Hepatocyte (in vitro differentiated cells): Measurements from ENCODE around the gene TMPRSS9.

Source experiments
- EZH2 ChIP-seq: fragments of 200-600 bp; sonication (generic); IDR thresholded peaks from 2 replicates; pipeline ENCODE4 v1.6.1; 2016; ENCODE audit warnings: antibody characterized with exemption, mild to moderate bottlenecking, borderline replicate concordance
- TF ChIP-seq, protein P1 (sequence below): fragments of 200-600 bp; sonication (generic); IDR thresholded peaks from 2 replicates; pipeline ENCODE4 v1.5.1; 2016; ENCODE audit warnings: antibody characterized with exemption, mild to moderate bottlenecking; ENCODE audit not compliant: poor library complexity

DNA sequence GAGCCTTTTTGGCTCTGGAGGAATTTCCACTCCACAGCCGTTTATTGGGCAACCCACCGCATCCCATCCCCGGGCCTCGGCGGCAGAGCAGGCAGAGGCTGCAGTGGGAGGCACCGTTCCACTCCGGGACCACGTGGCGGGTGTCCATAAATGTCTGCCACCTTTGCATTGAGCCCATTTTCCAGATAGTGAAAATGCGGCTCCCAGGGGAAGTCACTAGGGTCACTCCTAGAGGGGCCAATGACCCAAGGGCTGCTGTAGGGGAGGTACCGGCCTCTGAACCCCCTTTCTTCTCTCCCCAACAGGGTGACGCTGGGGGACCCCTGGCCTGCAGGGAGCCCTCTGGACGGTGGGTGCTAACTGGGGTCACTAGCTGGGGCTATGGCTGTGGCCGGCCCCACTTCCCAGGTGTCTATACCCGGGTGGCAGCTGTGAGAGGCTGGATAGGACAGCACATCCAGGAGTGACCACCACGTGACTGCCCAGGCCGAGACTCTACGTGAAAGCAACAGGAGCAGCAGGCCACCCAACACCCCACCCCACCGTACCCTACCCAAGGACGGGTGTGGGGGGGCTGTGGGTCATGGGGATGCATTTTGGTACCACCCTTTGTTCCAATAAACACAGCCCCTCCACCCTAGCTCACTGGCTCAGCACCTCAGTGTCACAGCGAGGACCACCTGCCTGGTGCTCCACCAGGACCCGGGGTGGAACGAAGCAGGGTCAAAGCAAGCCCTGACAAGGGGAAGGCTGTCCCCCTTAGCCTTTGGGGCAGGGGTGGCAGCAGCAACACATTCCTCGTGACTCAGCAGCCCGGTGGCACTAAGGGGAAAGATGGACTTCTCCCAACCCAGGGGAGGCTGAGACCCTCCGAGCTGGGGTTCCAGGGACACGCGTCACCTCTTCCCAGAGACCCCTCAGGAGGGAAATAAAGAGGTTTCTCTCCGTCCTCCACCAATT is 65.8 kb downstream of the TMPRSS9 start:
- TF ChIP-seq, protein P1, sequence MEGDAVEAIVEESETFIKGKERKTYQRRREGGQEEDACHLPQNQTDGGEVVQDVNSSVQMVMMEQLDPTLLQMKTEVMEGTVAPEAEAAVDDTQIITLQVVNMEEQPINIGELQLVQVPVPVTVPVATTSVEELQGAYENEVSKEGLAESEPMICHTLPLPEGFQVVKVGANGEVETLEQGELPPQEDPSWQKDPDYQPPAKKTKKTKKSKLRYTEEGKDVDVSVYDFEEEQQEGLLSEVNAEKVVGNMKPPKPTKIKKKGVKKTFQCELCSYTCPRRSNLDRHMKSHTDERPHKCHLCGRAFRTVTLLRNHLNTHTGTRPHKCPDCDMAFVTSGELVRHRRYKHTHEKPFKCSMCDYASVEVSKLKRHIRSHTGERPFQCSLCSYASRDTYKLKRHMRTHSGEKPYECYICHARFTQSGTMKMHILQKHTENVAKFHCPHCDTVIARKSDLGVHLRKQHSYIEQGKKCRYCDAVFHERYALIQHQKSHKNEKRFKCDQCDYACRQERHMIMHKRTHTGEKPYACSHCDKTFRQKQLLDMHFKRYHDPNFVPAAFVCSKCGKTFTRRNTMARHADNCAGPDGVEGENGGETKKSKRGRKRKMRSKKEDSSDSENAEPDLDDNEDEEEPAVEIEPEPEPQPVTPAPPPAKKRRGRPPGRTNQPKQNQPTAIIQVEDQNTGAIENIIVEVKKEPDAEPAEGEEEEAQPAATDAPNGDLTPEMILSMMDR: no peak
- no peak for TF ChIP-seq EZH2
